Activated T-helper 2 cell treated with anti-CD3 and anti-CD28 coated beads, Interferon-gamma antibody, Interleukin-2, Interleukin-4, amounts not matched to agents 10 μg/mL and 5 μg/mL and 100 μg/mL, durations not matched to agents 14 hours and 24 hours and 36 hours (primary cell): Measurements from ENCODE around the gene LAMA3. TPM values are rescaled to one million over a fixed set of nuclear protein-coding genes. Genes with fewer than 3 reads are reported as not detected.
"Not testable (repeated sequence)": the region's sequence is repeated elsewhere in the genome, so short reads cannot be mapped to it uniquely, and the experiment has no call there.

Experiments
- DNase-seq: peaks from one replicate; pipeline ENCODE4 v3.0.0; 2021; ENCODE audit warnings: low spot score
- H3K27ac Mint-ChIP-seq: one replicate; pipeline ENCODE4 v1.8.0; 2021; ENCODE audit warnings: mixed read lengths
- H3K27me3 Mint-ChIP-seq: one replicate; pipeline ENCODE4 v1.8.0; 2021; ENCODE audit warnings: low read depth, mixed read lengths
- H3K36me3 Mint-ChIP-seq: one replicate; pipeline ENCODE4 v1.8.0; 2021; ENCODE audit warnings: low read depth, mixed read lengths
- H3K4me1 Mint-ChIP-seq: one replicate; pipeline ENCODE4 v1.8.0; 2021; ENCODE audit warnings: low read depth, mixed read lengths
- H3K4me3 Mint-ChIP-seq: one replicate; pipeline ENCODE4 v1.8.0; 2021; ENCODE audit warnings: low read depth, mild to moderate bottlenecking, moderate library complexity, mixed read lengths
- H3K9me3 Mint-ChIP-seq: one replicate; pipeline ENCODE4 v1.8.0; 2021; ENCODE audit warnings: mixed read lengths
- intact Hi-C: fragments of 100-400 bp; cut with micrococcal nuclease; formaldehyde crosslinking; loops from one replicate; pipeline ENCODE4 v1.15.1; 2023
- total RNA-seq: library from RNA; stranded (reverse); gene quantifications from 2 replicates; pipeline ENCODE4 v1.2.3, GENCODE V29; 2022

Gene LAMA3
- total RNA-seq, 1 donor from 2014 or later: not detected

DNA sequence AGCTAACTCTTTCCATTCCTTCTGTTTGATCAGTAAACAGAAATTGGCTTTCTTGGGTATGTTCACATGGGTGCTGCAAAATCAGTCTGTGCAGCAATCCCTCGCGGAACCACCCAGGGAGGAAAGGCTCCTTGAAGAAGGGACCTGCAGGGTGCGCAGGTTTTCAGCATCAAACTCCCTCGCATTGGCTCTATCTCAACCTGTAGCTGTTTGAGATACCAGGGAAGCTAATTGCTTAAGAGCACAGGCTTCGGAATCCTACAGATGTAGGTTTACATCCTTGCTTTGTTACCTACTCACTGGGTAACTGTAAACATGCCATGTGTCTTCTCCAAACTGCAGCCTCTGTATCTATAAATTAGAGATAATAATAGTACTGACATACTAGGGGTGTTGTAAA lies 43.2 kb downstream of the LAMA3 start:
- Mint-ChIP-seq H3K9me3 (no peaks in the 10 kb centered on the region), H3K27ac (no peak overlapping the region), H3K36me3 (no peaks in the 10 kb centered on the region), H3K4me1 (no peaks in the 10 kb centered on the region), H3K4me3 (no peak overlapping the region), H3K27me3 (peaks cover 41% of the 10 kb centered on the region)
- no peak for DNase-seq
- intact Hi-C loops: no loop called here

DNA sequence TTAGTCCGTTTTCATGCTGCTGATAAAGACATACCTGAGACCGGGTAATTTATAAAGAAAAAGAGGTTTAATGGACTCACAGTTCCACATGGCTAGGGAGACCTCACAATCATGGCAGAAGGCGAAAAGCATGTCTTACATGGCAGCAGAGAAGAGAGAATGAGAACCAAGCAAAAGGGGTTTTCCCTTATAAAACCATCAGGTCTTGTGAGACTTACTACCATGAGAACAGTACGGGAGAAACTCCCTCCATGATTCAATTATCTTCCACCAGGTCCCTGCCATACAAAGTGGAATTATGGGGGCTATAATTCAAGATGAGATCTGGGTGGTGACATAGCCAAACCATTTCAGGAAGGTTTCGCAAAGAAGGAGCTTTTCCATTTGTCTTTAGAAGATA lies 44.0 kb downstream of the LAMA3 start:
- H3K36me3 Mint-ChIP-seq, H3K4me1 Mint-ChIP-seq, H3K4me3 Mint-ChIP-seq, H3K27ac Mint-ChIP-seq, DNase-seq, H3K9me3 Mint-ChIP-seq, intact Hi-C loops: not testable (repeated sequence)
- H3K27me3 Mint-ChIP-seq: peaks cover 48% of the 10 kb centered on the region

DNA sequence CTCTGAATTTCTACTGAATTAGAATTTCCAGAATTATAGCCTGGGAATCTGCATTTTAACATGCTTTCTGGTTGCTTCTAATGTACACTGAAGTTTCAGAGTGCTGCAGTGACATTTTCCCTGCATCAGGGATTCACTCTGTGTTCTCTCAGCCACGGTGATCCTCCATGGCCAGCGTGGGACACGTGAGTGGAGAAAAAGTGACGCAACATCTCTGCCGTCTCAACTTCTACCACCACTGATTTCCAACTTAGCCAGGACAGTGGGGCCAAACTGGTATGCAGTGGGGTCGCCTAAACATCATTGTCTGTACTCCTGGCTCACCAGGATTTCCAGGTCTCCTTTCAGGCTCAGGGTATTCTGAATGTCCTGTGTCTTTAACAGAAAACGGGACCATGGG lies 44.6 kb downstream of the LAMA3 start:
- H3K27me3 Mint-ChIP-seq: peaks cover 49% of the 10 kb centered on the region
- no peak overlapping the region for H3K27ac Mint-ChIP-seq
- no peak overlapping the region for H3K4me3 Mint-ChIP-seq
- intact Hi-C loops: no loop called here
- peaks cover 8% of the 10 kb centered on the region for H3K4me1 Mint-ChIP-seq
- H3K36me3 Mint-ChIP-seq: no peaks in the 10 kb centered on the region
- DNase-seq: no peak
- no peaks in the 10 kb centered on the region for H3K9me3 Mint-ChIP-seq

DNA sequence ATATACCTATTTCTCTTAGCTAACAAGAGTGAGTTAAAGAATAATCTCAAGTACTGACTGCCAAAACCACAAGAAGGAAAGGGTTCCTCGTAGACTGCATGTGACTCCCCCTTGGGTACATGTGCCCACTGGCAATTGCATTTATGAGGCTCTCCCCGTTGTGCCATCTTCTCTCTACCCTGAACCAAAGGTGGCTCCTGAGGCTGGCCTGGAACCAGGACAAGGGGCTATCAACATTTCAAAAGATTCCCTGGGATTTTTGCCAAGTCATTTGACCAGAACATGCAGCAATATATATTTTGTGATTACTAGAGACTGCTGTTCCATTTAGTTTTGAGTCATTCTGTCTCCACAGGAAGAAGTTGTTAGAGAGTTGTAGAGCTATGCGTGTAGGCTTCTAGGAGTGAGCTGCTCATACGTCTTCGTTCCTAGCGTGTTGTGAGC lies 45.8 kb downstream of the LAMA3 start:
- H3K27me3 Mint-ChIP-seq: peaks cover 53% of the 10 kb centered on the region

DNA sequence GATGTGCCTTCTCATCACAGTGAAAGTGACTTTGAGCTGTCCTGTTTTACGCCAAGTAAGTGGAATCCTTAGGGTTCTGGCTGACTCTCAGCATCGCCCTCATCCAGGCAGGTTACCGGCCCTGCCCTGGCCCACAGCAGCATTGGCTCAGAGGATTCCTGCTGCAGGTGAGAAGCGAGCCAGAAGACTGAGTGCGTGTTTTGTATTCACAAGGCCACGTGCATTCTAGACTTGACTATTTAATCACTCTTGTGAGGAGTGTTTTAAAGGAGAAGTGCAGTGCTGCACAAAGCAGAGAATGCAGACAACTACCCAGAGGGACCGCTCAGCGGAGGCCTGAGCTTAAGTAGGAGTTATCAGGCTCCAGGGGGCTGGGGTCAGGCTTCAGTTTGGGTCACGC lies 48.3 kb downstream of the LAMA3 start:
- Mint-ChIP-seq H3K4me1 (peaks cover 8% of the 10 kb centered on the region), H3K27me3 (peaks cover 50% of the 10 kb centered on the region), H3K36me3 (no peaks in the 10 kb centered on the region), H3K4me3 (no peak overlapping the region), H3K27ac (no peak overlapping the region), H3K9me3 (no peaks in the 10 kb centered on the region)
- no peak for DNase-seq
- intact Hi-C loops: no loop called here

More for the DNA sequence above, 45.8 kb downstream of the LAMA3 start:
- Mint-ChIP-seq H3K36me3 (no peaks in the 10 kb centered on the region), H3K4me1 (peaks cover 8% of the 10 kb centered on the region), H3K9me3 (no peaks in the 10 kb centered on the region), H3K27ac (no peak overlapping the region), H3K4me3 (no peak overlapping the region)
- DNase-seq: no peak
- intact Hi-C loops: no loop called here

DNA sequence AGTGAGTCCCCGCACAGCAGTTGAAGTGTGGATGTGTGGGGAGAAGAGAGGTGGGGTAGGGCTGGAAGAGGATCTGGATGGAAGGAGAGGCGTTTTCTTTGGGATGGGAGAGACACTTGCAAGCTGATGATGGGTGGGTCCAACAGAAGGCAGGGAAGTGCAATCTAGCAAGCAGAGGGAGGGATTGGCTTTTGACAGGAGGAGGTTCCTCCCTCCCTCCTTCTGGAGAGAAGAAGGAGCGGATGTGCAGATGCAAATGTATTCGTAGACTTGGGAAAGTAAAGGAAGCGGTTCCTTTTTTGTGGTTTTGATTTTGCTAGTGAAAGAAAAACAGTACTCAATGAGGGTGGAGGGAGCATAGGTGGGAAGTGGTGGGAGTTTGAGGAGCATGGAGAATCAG lies 48.9 kb downstream of the LAMA3 start:
- no peak overlapping the region for H3K4me3 Mint-ChIP-seq
- H3K27ac Mint-ChIP-seq: no peak overlapping the region
- H3K36me3 Mint-ChIP-seq: no peaks in the 10 kb centered on the region
- intact Hi-C loops: no loop called here
- peaks cover 8% of the 10 kb centered on the region for H3K4me1 Mint-ChIP-seq
- no peaks in the 10 kb centered on the region for H3K9me3 Mint-ChIP-seq
- DNase-seq: no peak
- peaks cover 49% of the 10 kb centered on the region for H3K27me3 Mint-ChIP-seq

DNA sequence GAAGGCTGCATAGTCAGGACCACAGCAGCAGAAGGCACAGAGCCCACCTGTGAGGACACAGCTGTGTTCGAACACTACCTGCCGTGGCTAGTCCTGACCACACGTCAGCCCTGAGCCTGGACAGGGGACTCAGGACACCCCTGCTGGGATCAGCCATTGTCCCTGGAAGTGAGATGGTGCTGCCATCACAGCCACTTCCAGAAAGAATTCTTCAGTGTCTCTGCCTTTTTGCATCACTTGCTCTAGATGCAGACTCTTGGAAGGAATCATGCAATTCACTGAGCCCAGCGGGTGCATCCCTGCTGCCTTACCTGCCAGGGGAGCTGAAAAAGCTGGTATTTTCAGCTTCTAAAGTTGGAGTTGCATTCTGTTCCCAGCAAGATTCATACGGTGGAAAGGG lies 49.3 kb downstream of the LAMA3 start:
- H3K27ac Mint-ChIP-seq: no peak overlapping the region
- no peak overlapping the region for H3K4me3 Mint-ChIP-seq
- DNase-seq: no peak
- H3K4me1 Mint-ChIP-seq: peaks cover 8% of the 10 kb centered on the region
- no peaks in the 10 kb centered on the region for H3K9me3 Mint-ChIP-seq
- H3K36me3 Mint-ChIP-seq: no peaks in the 10 kb centered on the region
- H3K27me3 Mint-ChIP-seq: peaks cover 49% of the 10 kb centered on the region
- intact Hi-C loops: no loop called here

DNA sequence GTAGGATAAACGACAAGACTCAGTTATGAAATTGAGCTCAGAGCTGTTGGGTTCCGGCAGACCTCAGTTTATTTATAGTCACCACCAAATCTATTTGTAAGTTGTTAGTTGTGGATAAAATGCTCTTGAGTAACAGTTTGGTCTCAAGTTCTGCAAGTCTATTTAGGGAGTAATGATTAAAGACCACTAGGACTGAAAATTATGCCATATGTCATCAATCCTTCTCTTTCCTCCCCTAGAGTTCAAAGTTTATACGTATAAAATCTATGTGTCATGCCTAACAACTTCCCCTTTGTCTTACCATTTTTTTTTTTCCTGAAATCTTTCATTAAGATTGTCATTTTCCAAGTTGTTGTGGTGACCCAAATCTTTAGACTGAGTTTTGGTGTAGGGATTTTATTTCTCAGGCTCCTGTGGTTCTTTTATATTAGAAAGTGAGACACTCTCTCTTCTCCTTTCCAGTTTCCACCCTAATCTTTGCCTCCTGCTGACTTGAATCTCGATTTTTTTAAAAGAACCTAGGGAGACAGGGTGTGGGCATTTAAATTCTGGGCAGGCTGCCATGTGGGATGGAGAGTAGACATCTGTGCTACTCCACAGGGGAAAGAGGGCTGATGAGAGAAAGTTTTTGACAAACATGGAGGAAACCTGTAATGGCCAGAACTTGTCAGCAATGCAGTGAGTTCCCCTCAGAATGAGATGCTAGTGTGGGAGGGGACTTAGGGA lies 51.0 kb downstream of the LAMA3 start:
- H3K27me3 Mint-ChIP-seq: peaks cover 51% of the 10 kb centered on the region

DNA sequence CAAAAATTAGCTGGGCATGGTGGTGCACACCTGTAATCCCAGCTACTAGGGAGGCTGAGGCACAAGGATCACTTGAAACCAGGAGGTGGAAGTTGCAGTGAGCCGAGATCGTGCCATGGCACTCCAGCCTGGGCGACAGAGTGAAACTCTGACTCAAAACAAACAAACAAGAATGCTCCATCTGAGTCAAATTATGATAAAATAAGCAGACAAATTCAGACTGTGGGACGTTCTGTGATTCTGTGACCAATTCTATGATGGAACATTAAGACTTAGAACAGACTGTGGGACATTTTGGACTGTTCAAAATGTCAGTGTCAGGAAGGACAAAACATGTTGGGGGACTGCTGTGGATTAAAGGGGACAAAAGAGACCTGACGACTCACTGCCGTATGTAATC lies 52.7 kb downstream of the LAMA3 start:
- H3K27me3 Mint-ChIP-seq: peaks cover 49% of the 10 kb centered on the region
- DNase-seq, H3K4me3 Mint-ChIP-seq, intact Hi-C loops, H3K27ac Mint-ChIP-seq, H3K36me3 Mint-ChIP-seq, H3K9me3 Mint-ChIP-seq, H3K4me1 Mint-ChIP-seq: not testable (repeated sequence)

More for the DNA sequence above, 51.0 kb downstream of the LAMA3 start:
- H3K4me1 Mint-ChIP-seq: peaks cover 8% of the 10 kb centered on the region
- H3K36me3 Mint-ChIP-seq: no peaks in the 10 kb centered on the region
- no peak overlapping the region for H3K4me3 Mint-ChIP-seq
- DNase-seq: no peak
- H3K9me3 Mint-ChIP-seq: no peaks in the 10 kb centered on the region
- H3K27ac Mint-ChIP-seq: no peak overlapping the region
- intact Hi-C loops: no loop called here

DNA sequence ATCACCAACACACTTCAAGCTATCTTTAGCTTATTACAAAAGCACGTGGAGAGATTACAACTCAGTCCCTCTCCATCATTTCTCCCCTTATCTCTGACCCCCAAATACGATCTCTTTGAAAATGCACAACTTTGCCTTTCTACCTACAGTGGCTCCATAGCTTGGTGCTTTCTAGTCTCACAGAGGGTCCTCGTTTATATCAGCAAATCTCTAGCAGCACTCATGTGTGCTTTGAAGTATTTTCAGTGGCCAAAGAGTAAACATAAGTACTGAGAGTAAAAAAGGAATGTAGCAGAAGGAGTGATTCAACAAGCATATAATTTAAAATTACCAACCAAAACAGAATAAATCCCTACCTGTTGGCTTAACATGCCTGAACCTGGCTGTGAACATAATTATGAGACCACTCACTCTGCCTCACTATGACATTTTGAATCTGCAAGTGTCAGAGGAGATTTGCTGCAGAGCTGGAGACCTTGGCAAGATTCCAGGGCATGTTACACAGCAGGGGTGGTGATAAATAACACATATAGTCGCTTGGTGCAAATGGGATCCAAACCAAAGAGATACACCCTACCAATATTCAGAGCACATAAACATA lies 54.6 kb downstream of the LAMA3 start:
- no peak overlapping the region for H3K27ac Mint-ChIP-seq
- no peaks in the 10 kb centered on the region for H3K9me3 Mint-ChIP-seq
- no peaks in the 10 kb centered on the region for H3K36me3 Mint-ChIP-seq
- intact Hi-C loops: no loop called here
- no peak for DNase-seq
- H3K4me1 Mint-ChIP-seq: no peaks in the 10 kb centered on the region
- H3K4me3 Mint-ChIP-seq: no peak overlapping the region
- H3K27me3 Mint-ChIP-seq: peaks cover 38% of the 10 kb centered on the region

DNA sequence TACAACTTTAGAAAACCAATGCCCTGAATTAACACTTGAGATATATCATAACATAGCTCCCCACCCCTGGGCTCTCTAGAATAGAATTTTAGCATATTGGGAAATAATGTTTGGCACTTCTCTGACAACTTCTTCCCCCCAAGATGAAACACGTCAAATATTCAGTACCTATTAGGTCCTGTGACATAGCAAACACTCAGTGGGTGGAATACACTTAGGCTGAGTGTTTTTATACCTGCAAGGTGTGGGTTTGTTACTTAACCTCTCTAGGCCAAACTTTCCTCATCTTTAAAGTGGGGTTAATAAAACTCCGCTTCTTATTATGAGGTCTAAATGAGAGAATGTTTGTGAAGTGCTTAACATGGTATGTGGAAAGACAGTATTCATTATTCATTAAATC lies 56.1 kb downstream of the LAMA3 start:
- DNase-seq: no peak
- H3K27me3 Mint-ChIP-seq: peaks cover 36% of the 10 kb centered on the region
- no peaks in the 10 kb centered on the region for H3K9me3 Mint-ChIP-seq
- H3K36me3 Mint-ChIP-seq: no peaks in the 10 kb centered on the region
- no peak overlapping the region for H3K27ac Mint-ChIP-seq
- intact Hi-C loops: no loop called here
- H3K4me3 Mint-ChIP-seq: no peak overlapping the region
- H3K4me1 Mint-ChIP-seq: no peaks in the 10 kb centered on the region

DNA sequence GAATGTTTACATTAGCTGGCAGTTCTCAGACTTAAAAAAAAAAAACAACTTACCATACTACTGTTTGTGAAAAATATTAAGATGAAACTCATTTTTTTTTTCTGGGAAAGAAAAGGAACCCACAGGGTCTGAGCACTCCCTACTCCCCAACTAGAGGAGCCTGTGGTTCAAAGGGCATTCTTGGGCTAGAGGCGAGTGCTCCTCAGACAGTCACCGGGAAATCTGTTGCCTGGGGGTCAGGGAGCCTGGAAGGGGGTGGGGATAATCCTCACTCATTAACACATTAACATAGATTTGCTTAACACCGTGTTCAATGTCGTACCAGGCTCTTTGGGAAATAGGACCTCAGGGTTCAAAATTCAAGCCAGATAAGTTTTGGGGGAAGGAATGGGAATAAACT lies 57.6 kb downstream of the LAMA3 start:
- peaks cover 38% of the 10 kb centered on the region for H3K27me3 Mint-ChIP-seq
- no peak for DNase-seq
- H3K9me3 Mint-ChIP-seq: no peaks in the 10 kb centered on the region
- no peak overlapping the region for H3K4me3 Mint-ChIP-seq
- H3K27ac Mint-ChIP-seq: no peak overlapping the region
- H3K4me1 Mint-ChIP-seq: no peaks in the 10 kb centered on the region
- no peaks in the 10 kb centered on the region for H3K36me3 Mint-ChIP-seq
- intact Hi-C loops: no loop called here

DNA sequence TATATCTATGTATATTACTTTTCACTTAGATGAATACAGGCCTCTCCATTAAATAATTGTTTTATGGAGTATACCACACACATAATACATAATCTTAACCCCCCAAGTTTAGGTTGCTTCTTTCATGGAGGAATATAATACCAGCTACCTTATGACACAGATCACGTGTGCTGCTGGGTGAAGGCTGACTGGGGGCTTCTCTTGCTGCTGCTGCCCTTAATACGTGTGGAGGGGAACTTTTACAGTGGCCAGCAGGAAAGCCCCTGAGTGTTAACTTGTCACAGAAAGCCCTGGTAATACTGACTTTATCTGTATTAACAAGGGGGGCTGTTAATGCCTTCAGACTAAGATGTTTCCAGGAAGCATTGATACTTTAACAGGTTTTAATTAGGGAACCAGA lies 63.1 kb downstream of the LAMA3 start:
- DNase-seq: no peak
- Mint-ChIP-seq H3K27ac (no peak overlapping the region), H3K4me1 (no peaks in the 10 kb centered on the region), H3K27me3 (peaks cover 12% of the 10 kb centered on the region), H3K36me3 (no peaks in the 10 kb centered on the region), H3K9me3 (no peaks in the 10 kb centered on the region), H3K4me3 (no peak overlapping the region)
- intact Hi-C loops: no loop called here
